CD4-positive, alpha-beta T cell treated with Interleukin-2 at 100 ng/mL for 4 hours (primary cell): Measurements from ENCODE around the gene SLC24A3.

ENCODE experiments used
- DNase-seq: peaks from one replicate; pipeline ENCODE4 v3.0.0-alpha.2; 2020; ENCODE audit warnings: low spot score

SLC24A3 gene

DNA sequence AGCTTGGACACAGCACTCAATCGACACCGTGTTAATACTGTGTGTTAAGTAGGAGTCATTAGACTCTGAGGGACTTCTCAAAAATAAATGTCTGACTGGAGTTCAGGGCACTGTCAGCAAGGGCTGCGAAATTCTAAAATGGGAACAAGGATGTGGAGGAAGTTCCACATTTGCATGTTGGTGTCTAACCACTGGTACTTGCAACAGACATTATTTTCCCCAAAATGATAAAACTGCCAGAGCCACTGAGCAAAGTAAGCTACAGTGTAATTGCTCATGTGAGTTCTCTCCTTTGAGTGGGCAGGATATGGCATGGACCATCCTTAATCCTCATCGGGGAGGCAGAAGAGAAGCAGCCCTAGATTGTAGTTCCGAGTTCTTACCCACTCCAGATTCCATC lies 215.9 kb downstream of the SLC24A3 start:
- no peak for DNase-seq

DNA sequence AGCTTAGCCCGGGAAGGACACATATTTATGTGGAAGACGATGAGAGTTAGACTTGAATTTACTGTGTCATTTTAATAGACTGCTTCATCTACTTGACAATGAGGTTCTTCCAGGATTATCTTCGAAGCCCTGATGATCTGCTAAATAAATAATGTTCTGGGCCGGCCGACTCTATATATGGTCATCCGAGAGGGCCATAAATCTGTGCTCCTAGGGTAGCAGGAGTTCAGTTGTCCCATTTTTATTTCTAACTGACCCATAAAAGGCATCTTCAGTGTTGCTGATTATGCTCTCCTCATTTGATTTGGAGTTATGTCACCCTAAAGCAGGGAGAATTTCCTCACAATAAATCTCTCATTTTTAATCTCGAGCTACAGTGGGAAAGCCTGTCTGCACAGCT lies 217.1 kb downstream of the SLC24A3 start:
- DNase-seq: no peak

DNA sequence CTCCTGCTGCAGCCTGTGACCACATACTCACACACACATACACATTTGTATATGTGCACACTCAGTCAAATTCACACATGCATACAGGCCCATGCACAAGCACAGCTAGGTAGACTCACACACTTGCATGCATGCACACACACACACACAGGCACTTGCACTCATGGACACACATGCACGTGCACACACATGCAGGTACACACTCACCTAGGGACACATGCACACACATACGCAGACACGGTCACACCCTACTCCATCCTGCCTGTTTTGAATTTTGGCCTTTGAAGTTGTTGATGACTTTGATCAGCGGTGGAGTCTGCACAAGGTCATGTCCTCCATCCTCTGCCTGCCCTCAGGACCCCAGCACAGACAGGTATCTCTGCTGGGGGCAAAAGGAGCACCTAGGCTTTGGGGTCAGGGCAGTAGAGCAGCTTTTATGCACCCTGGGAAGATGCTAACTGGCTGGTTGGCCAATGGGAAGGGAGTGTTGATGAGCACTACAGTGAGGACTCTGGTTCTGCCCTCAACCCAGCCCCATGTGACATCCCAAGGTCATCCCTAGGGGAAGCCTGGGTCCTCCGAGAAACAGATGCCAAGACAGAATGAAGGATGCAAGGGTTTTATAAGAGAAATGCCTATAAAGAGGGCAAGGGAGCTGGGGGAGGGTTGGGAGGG lies 218.3 kb downstream of the SLC24A3 start:
- no peak for DNase-seq

DNA sequence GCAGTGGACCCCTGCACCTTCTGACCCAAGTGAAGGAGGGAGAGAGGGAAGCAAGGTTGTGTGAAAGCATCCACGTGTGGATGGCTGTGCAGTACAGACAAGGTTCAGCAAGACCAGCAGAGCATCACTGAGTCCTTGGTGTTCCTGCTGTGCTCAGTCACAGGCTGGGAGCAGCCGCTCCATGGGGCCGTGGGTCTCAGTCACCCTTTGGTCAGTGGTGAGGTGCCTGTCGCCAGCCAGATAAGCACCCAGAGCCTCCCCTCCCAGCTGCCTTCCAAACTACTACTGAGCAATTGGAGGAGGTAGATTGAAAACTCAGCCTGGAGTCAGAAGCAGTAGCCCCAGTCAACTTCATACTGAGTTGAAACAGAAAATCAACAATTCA lies 218.9 kb downstream of the SLC24A3 start:
- no peak for DNase-seq

DNA sequence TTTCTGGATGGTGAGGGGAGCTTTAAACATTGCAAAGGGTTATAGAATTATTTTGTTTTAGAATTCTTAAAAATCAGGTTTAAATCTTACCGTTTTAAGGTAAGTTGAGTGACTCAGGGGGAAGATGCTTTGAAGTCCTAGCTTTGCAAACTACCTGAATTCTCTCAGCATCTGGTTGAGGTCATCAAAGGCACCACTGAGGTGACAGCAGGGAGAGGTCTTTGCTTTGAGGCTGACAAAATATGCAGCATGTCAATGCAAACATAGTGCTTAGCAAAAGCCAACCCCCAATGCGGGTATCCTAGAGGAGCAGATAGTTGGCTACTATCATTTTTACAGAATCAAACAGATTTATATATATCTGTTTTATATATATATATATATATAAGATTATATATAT lies 219.5 kb downstream of the SLC24A3 start:
- no peak for DNase-seq

DNA sequence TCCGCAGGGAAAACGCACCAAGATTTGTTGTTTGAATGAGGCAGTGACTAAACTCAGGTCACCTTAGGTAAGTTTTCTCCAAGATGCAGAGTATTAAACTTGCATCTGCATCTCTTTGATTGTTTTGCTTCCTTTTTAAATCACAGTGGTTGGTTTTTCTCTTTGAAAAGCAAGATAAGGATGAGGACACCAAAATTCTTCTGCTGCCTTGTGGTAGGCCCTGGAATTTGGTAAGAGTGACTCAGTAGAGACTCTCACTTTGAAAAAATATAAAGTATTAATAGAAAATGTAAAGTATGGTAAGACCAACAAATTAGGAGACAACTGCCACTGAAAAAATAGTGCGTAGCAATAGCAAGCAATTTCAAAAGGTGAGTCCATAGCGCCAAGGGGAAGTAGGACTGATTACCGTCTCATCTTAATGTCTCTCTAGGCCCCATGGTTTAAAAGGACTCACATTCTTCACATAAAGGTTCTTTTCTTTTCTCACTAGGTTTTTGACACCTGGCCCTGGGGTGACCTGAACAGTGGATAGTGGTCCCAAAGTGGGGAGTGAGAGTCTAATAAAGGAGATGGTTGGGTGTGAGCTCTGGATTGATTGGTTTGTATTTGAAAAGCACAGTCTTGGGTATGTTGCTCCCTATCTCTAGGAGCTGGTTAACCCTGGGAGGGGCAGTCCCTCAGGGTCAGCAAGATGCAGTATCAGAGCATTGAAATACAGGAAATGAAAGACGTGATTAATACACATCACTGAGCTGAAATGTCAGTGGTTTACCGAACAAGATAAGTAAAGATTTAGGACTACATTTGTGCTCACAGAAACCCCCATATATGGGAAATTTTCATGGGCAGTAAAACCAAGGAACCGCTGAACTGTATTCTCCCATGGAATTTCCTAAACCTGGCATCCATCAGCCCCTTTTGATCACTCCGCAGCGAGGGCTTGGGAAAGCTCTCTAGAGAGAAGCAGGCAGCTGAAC lies 221.2 kb downstream of the SLC24A3 start:
- no peak for DNase-seq

DNA sequence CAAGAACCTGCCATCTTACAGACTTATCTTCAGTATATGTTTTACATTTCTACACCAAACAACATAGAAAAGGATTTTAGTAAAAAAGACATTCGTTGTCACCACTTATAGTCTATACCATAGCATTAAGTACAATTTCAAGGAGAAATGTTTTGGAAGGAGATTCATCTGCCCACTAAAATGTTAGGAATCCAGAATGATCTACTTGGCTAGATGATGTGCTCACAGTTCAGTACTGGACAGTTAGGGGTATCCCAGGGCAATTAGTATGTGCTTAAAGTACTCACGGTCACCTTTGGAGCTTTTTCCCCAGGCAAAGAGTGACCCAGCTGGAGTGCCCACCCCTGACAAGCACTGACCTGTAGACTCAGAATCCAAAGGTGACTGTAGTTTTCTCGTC lies 222.9 kb downstream of the SLC24A3 start:
- no peak for DNase-seq

DNA sequence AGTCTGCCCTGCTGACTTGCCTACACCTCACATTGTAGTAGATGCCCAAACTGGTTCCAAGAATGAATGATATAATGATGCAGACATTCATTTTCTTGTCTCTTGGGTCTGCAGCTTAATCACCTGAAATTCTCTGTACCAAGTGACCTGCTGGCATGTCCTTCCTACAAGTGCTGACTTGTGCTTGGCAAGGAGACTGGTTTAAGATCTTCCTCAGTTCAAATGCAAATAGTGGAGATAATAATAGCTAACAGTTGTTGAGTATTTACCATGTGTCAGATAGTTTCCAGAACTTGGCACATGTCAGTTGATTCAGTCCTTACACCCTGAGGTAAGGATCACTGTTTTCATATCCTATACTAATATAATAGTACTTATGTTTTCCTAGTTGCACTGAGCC lies 223.4 kb downstream of the SLC24A3 start:
- no peak for DNase-seq

DNA sequence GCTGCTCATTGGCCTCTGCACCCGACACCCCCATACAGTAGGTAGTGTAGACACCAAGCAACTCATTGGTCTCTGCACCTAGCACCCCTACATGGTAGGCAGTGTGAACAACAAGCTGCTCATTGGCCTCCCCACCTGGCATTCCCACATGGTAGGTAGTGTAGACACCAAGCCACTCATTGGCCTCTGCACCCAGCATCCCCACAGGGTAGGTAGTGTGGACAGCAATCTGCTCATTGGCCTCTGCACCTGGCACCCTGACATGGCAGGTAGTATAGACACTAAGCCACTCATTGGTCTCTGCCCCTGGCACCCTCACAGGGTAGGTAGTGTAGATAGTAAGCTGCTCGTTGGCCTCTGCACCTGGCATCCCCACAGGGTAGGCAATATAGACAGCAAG lies 226.0 kb downstream of the SLC24A3 start:
- DNase-seq: no peak

DNA sequence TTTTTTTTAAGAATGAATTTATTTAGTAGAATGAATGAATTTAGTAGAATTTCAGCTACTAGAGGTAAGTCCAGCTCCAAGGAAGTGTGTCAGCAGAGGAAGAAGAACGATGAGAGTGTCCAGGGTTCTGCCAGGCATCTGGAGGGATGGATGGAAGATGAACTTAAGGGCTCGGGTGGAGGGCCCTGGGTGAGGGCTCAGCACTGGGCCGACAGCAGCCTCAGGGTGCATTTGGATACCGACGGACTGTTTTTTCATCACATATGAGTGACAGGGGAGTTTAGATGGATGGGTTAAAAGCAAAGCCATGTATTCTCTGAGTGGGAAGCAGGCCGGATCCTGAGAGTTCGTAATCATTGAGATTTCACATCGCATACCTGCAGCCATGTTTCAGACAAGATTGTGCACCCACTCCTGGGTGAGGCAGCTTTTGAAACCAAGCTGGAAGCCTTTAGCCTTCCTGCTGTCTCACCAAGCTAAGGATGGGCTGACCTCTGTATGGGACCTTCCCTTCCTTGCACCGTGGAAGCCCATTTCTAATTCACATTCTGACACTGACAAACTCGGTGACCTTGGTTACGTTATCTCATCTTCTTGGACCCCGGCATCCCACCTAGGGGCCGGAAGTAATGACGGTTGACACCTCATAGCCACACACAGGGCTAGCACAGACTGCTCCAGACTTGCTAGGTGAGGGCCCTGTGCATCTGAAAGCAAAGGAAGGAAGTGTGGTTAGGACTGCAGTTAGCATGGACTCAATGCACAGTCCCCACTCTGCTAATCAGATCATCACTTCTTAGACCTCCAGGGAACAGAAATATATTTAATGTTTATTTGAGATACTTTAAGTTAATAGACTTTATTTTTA lies 228.5 kb downstream of the SLC24A3 start:
- DNase-seq: no peak

DNA sequence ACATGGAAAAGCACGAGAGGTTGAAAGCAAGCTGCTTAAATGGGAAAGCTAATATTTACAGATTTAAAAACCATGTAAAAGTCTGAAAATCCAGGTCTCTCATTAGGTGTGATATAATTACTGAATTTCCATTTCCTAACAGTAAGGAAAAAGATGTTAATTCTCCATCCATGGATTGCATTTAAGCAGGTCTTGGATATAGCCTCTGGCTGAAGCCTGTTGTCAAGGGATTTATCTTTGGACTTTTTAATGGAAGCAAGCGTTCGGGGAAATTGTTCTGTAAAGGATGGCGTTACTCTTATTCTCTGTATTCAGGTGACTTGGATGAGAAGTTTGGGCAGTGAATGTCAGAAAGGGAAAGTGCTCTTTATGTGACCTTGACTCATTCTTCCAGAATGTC lies 233.8 kb downstream of the SLC24A3 start:
- DNase-seq: no peak

DNA sequence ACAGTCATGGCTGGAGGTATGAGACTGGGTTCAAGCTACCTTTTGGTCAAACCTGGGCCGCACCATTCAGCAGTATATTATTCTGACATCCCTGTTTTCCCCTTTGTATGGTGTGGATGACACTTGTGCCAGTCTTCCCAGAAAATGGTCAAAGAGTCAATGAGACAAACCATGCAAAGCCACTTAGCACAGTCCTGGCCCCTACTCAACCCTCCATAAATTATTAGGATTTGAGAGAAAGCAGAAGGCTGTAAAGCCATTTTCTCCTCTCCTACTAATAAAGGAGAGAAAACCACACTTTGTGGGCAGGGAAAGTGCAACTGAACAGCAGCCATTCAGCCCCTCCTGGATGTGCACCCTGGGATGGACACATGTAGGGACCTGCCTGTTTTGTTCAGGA lies 236.2 kb downstream of the SLC24A3 start:
- DNase-seq: no peak

DNA sequence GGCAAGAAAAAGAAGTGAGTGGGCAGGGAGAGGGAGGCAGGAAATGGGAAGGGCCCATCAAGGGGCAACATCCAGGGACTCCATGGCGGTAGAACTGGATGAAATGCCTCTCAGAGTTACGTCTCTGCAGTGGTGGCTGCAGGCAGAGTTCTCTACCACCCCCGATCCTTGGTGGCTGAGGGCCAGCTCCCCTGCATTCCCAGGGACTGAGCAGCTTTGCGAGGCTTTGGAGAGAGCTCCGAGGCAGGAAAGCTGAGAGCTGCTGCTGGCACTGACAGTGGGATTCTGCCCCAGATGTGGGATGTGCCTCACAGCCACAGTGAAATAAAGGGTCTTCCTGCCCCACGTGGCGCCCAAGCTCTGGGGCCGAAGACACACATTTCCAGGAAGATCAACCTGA lies 236.6 kb downstream of the SLC24A3 start:
- DNase-seq: no peak

DNA sequence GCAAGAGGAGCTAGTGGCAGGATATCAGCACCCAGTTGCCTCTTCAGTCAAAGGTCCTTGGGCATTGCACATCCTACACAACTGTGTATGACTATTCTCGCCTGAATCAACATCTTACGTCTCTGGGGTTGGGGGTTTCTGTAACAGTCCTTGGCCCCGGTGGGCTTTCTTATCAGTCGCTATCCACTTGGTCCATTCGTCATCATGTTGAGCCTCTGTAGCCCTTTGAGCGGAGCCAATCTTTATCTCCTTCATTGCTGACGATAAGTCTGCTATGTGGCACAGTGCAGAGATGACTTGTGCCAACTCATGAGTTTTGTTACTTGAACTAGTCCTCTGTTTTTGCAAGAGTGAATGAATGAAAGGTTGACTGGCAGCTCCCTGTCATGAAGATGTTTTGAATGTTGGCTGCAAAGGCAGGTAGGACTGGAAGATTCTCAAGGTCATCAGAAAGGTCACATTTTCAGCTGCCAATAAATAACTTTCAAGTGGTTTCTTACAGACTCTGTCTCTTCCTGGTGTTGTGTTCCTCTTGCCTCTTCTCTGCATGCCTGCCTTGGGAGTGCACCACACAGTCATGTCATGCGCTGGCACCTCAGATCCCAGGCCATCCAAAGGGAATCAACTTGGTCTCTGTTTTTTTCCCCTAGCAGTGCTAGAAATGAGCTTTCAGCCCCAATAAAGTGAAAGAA lies 238.9 kb downstream of the SLC24A3 start:
- no peak for DNase-seq

DNA sequence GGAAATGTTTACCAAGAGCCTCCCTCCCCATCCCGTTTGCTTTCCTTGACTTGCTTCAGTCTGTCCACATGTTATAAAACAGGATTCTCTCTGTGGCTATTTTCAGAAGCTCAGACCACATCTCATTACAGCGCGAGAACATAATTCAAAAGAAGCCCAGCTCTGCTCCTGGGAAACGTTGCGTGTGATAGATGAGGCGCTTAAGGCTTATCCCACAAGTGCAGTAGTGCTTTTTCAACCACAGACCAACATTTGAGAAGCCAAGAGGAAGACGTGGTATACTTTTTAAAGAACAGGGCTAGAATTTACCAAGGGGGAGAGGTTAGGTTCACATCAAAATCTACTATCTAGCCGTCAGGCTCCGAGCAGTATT lies 239.5 kb downstream of the SLC24A3 start:
- no peak for DNase-seq

DNA sequence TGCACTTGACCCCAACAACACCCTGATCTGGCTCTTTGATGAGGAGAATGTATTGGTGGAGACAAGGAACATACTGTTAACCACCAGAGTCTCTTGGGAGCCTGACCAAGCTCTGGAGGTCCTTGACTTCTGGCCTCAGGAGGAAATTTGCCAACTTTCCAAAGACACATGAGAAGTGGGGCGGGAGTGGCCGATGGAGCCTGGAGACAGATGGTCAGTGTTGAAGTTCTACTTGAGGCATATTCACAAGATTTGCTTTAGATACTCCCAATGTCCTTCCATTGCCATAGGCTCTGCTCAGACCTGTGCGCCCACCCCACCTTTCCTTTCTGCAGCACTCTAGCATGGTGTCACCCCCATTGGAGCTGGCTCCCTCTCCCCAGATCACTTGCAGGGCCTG lies 241.0 kb downstream of the SLC24A3 start:
- no peak for DNase-seq

DNA sequence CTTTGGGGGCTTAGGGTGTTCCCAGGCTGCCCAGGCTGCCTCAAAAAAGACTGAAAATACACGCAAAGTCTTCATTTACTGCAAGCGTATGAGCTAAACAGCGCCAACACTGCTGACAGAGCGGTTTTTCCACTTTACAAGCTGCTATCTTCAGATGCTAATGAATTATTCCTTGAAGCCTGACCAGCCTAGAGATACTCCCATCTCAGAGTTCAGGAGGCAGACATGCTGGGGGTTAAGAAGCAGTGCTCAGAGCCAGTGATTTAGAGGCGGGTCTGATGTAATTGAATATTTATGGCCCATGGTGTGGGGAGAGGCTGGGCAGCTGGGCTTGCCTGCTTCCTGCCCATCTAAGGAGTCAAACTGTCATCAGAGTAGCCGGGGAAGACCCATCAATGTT lies 241.4 kb downstream of the SLC24A3 start:
- DNase-seq: no peak

DNA sequence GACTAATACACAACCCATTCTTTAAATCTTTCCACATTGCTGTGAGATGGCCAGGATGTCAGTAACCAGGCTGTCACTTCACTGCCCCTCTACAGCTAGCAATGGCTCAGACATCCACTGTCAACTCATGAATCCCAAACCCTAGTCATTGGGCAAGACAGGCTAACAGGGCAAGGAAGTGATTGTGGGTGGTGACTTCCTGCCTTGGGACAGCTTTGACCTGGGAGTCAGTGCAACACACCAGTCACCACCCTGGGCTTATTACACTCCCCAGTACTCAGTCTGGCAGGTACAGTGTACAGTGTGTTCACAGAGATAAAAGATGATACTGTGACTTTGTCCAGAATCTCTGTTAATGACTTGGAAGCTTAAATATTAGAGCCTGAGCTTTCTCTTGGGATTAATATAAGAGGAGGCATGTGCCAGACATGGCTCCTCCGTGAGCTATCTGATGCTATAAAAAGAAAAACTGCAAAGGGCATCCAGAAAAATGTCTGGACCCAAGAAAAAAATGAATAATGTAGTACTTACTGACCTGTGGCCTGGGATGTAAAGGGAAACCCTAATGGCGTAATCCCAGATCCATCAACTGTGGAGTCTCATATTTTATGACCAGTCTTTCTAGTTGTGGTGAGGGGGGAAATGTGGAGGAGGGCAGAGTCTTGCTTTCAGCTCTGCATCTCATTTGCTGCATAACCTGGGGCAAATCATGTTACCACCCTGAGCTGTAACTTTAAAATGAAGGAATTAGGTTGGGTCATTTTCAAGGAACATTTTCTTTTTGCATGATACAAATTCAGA lies 244.4 kb downstream of the SLC24A3 start:
- no peak for DNase-seq

DNA sequence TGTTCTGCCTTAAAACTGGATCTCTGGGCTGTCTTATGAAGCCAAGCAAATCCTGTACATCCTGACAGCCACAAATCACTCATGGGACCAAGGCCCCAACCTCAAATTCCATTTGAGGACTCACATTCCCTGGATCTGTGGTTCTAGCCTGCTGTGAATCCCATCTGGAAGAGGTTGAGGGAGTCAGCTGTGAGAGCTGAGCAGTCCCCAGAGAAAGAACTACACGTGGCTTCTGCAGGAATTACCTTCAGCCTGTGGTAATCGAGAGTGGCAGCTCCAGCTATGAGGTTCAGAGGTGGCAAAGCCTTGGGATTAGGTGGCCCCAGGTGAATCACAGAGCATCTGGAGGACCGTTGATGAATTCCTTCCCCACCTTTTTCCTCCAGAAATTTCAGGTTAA lies 245.2 kb downstream of the SLC24A3 start:
- DNase-seq: no peak

DNA sequence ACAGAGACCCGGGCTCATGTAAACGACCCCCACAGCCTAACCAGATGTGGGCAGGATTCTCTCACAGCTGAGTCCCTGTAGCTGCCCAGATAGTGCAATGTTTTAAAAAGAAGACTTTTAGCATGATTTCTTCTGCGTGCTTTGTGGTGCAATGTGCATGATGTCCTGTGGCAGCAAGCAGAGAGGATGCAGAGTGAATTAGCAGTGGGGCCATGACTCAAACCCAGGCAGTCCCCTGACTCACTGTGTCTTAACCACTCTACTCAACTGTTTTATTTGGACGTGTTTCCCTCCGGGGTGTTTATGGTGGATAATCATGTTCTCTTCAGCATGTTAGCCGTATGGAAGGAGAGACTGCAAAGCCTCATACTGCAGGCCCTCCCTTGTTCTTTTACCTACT lies 247.9 kb downstream of the SLC24A3 start:
- no peak for DNase-seq

DNA sequence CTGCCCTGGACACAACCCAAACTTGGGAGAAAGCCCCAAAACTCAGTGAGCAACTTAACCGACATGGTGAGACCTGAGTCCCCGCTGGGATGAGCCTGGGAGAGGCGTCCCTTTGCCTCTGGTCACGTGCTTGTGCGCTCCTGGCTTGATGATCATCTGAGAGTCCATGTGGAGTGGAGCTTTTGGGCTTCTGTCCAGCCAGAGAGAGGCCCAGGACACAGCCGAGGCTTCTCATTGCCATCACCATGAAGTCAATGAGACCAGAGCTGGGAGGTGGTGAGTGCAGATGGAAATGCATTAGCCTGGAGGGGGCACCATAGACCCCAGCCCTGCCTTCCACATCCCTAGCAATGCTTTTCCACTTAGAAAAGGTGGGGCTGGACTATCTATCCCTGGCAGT lies 250.0 kb downstream of the SLC24A3 start:
- no peak for DNase-seq
